Measurements from ENCODE around the gene EXOC4. TPM values are rescaled to one million over a fixed set of nuclear protein-coding genes. Genes with fewer than 3 reads are reported as not detected.

Gene EXOC4
- total and polyA plus RNA-seq, 2 donors (not counting 1 experiment from before 2014, with no cell fraction given): 79.6 to 158 TPM

DNA sequence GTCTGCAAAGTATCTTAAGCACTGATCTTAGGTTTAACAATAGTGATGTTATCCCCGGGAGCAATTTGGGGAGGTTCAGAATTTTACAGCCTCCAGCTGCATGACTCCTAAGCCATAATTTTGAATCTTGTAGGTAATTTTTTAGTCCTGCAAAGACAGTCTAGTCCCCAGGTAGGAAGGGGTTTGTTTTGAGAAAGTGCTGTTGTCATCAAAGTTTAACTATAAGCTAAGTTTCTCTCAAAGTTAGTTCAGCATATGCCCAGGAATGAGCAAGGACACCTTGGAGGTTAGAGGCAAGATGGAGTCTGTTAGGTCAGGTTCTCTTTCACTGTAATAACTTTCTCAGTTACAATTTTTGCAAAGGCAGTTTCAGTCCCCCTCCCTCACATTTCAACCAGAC lies 795.3 kb downstream of the EXOC4 start:
- Histone ChIP-seq H3K27me3 (ENCODE audit: control insufficient read depth, insufficient read depth, low read length) (no peaks in the 10 kb centered on the region), H3K36me3 (ENCODE audit: control insufficient read depth, insufficient read depth, low read length) (no peaks in the 10 kb centered on the region), H3K9ac (ENCODE audit: insufficient read depth, low read length) (no peak overlapping the region), H3K9me3 (ENCODE audit: control insufficient read depth, insufficient read depth, low read depth, low read length) (no peaks in the 10 kb centered on the region), H3K79me2 (ENCODE audit: control insufficient read depth, insufficient read depth, low read length) (no peaks in the 10 kb centered on the region), H2AFZ (ENCODE audit: low read length) (no peak overlapping the region), H3K4me3 (replicated peaks in 1 of 4; ENCODE audit: control extremely low read depth in 1 of 4, insufficient read depth in 1 of 4, low read depth in 3 of 4, low read length in 4 of 4) (no peak overlapping the region), H3K4me2 (ENCODE audit: extremely low read depth, insufficient read depth, low read length) (no peak overlapping the region), H3K27ac (ENCODE audit: insufficient read depth, low read length) (no peak overlapping the region), H3K4me1 (ENCODE audit: control insufficient read depth, extremely low read depth, insufficient read depth, low read length) (no peaks in the 10 kb centered on the region), H4K20me1 (ENCODE audit: control insufficient read depth, extremely low read depth, insufficient read depth, low read length) (no peaks in the 10 kb centered on the region)
- TF ChIP-seq, protein P1, sequence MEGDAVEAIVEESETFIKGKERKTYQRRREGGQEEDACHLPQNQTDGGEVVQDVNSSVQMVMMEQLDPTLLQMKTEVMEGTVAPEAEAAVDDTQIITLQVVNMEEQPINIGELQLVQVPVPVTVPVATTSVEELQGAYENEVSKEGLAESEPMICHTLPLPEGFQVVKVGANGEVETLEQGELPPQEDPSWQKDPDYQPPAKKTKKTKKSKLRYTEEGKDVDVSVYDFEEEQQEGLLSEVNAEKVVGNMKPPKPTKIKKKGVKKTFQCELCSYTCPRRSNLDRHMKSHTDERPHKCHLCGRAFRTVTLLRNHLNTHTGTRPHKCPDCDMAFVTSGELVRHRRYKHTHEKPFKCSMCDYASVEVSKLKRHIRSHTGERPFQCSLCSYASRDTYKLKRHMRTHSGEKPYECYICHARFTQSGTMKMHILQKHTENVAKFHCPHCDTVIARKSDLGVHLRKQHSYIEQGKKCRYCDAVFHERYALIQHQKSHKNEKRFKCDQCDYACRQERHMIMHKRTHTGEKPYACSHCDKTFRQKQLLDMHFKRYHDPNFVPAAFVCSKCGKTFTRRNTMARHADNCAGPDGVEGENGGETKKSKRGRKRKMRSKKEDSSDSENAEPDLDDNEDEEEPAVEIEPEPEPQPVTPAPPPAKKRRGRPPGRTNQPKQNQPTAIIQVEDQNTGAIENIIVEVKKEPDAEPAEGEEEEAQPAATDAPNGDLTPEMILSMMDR (conservative IDR thresholded peaks at IDR 0.05 in 1 of 2, IDR thresholded peaks at IDR 0.05 in 1 of 2; ENCODE audit: low read depth in 1 of 2, low read length in 2 of 2): no peak
- TF ChIP-seq EZH2 (IDR thresholded peaks at IDR 0.05; ENCODE audit: low read length, missing control alignments): no peak
- DNase-seq (ENCODE audit: low read depth in 2 of 2): no peak

DNA sequence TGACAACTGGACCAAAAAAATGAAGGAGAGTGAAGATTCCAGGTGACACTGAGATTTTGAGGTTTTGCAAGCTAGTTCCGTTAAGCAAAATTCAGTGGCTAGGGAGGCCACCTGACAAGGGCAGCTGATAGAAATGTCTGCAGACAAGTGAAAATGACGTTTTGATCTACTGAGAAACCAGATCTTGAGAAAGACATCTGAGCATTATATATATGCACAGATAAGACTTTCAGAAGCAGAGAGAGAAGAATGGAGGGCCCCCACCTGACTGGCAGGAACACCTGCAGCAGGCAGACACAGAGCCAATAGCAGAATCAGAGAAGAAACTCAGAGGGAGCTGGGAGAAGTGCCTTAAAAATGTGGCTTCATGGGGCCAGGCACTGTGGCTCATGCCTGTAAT lies 798.1 kb downstream of the EXOC4 start:
- DNase-seq (ENCODE audit: low read depth in 2 of 2): no peak

DNA sequence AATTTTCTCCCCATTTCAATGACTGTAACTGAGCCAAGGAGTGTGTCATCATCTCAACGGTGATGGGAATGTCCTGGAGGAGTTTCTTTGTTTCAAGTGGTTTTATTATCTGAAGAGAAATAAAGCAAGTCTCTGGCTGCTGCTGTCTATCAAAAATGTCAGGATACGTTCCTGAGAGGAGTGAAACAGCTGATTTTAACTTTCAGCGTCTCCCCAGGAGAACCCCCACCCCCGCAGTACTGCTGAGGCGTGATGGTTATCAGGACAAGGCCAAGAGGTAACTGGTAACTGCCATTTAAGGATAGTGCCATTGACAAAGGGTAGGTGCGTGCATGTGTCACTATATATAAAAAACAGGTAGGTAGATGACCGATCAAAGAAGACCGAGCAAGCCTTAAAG lies 803.9 kb downstream of the EXOC4 start:
- H3K36me3 ChIP-seq (ENCODE audit: control insufficient read depth, insufficient read depth, low read length): no peaks in the 10 kb centered on the region
- H3K27ac ChIP-seq (ENCODE audit: insufficient read depth, low read length): no peak overlapping the region
- no peak overlapping the region for H3K4me3 ChIP-seq (replicated peaks in 1 of 4; ENCODE audit: control extremely low read depth in 1 of 4, insufficient read depth in 1 of 4, low read depth in 3 of 4, low read length in 4 of 4)
- no peaks in the 10 kb centered on the region for H3K9me3 ChIP-seq (ENCODE audit: control insufficient read depth, insufficient read depth, low read depth, low read length)
- no peaks in the 10 kb centered on the region for H3K79me2 ChIP-seq (ENCODE audit: control insufficient read depth, insufficient read depth, low read length)
- no peak overlapping the region for H2AFZ ChIP-seq (ENCODE audit: low read length)
- H3K9ac ChIP-seq (ENCODE audit: insufficient read depth, low read length): no peak overlapping the region
- TF ChIP-seq, protein P1 (conservative IDR thresholded peaks at IDR 0.05 in 1 of 2, IDR thresholded peaks at IDR 0.05 in 1 of 2; ENCODE audit: low read depth in 1 of 2, low read length in 2 of 2): no peak
- no peak for TF ChIP-seq EZH2 (IDR thresholded peaks at IDR 0.05; ENCODE audit: low read length, missing control alignments)
- no peak for DNase-seq (ENCODE audit: low read depth in 2 of 2)
- H3K4me2 ChIP-seq (ENCODE audit: extremely low read depth, insufficient read depth, low read length): no peak overlapping the region
- H3K4me1 ChIP-seq (ENCODE audit: control insufficient read depth, extremely low read depth, insufficient read depth, low read length): no peaks in the 10 kb centered on the region
- no peaks in the 10 kb centered on the region for H4K20me1 ChIP-seq (ENCODE audit: control insufficient read depth, extremely low read depth, insufficient read depth, low read length)
- H3K27me3 ChIP-seq (ENCODE audit: control insufficient read depth, insufficient read depth, low read length): no peaks in the 10 kb centered on the region

More for the DNA sequence above, 798.1 kb downstream of the EXOC4 start:
- Histone ChIP-seq H3K4me3 (replicated peaks in 1 of 4; ENCODE audit: control extremely low read depth in 1 of 4, insufficient read depth in 1 of 4, low read depth in 3 of 4, low read length in 4 of 4) (no peak overlapping the region), H4K20me1 (ENCODE audit: control insufficient read depth, extremely low read depth, insufficient read depth, low read length) (no peaks in the 10 kb centered on the region), H3K79me2 (ENCODE audit: control insufficient read depth, insufficient read depth, low read length) (no peaks in the 10 kb centered on the region), H3K27ac (ENCODE audit: insufficient read depth, low read length) (no peak overlapping the region), H3K9ac (ENCODE audit: insufficient read depth, low read length) (no peak overlapping the region), H3K9me3 (ENCODE audit: control insufficient read depth, insufficient read depth, low read depth, low read length) (no peaks in the 10 kb centered on the region), H3K36me3 (ENCODE audit: control insufficient read depth, insufficient read depth, low read length) (no peaks in the 10 kb centered on the region), H3K4me1 (ENCODE audit: control insufficient read depth, extremely low read depth, insufficient read depth, low read length) (no peaks in the 10 kb centered on the region), H3K27me3 (ENCODE audit: control insufficient read depth, insufficient read depth, low read length) (no peaks in the 10 kb centered on the region), H2AFZ (ENCODE audit: low read length) (no peak overlapping the region), H3K4me2 (ENCODE audit: extremely low read depth, insufficient read depth, low read length) (no peak overlapping the region)
- TF ChIP-seq, protein P1 (conservative IDR thresholded peaks at IDR 0.05 in 1 of 2, IDR thresholded peaks at IDR 0.05 in 1 of 2; ENCODE audit: low read depth in 1 of 2, low read length in 2 of 2): no peak
- no peak for TF ChIP-seq EZH2 (IDR thresholded peaks at IDR 0.05; ENCODE audit: low read length, missing control alignments)

Data from fibroblast of lung (primary cell).